Endothelial cell of umbilical vein (primary cell): ENCODE data around the gene RNGTT. TPM values are rescaled to one million over a fixed set of nuclear protein-coding genes. Genes with fewer than 3 reads are reported as not detected.
A peak's percentile ranks its signal among the peaks of the same experiment; 100 is the strongest.

Experiments used
- BruUV-seq: library from RNA; stranded (reverse); fragments of 400-500 nt; replicated peaks from 2 replicates; lab custom pipeline; 2021; lab: Mats Ljungman, UMichigan
- CTCF ChIA-PET: fragments of 300-600, 350-600 bp; sonication (Branson Sonifier 250); formaldehyde crosslinking; loops from one replicate; lab custom pipeline; 2021; ENCODE audit warnings: antibody characterized with exemption, inconsistent platforms; lab: Charles Lee
- POLR2A ChIA-PET: fragments of 300-600, 350-600 bp; sonication (Branson Sonifier 250); formaldehyde crosslinking; loops from one replicate; lab custom pipeline; 2021; ENCODE audit warnings: antibody characterized with exemption, inconsistent platforms; lab: Charles Lee
- DNase-seq: peaks from one replicate; pipeline ENCODE4 v3.0.0-alpha.2; 2011; ENCODE audit warnings: low read depth, low spot score
- FAIRE-seq: peaks from 2 replicates; lab custom pipeline; 2011; peaks lifted over from hg19 to GRCh38; lab: Jason Lieb, UNC
- H2AFZ ChIP-seq: 2 replicates; pipeline ENCODE4 v1.6.0; 2012; ENCODE audit warnings: low read depth, low read length, control low read depth, inconsistent platforms
- H3K27ac ChIP-seq: 2 replicates; pipeline ENCODE4 v1.5.1; 2011; ENCODE audit warnings: low read depth, mild to moderate bottlenecking, control low read depth, low read length, moderate library complexity; ENCODE audit not compliant: insufficient read depth
- H3K27me3 ChIP-seq, 2 experiments: 2 replicates each; pipeline versions ENCODE4 v1.6.0 to v1.6.1; 2011; ENCODE audit warnings: low read length in 2 of 2, mixed read lengths in 1 of 2; ENCODE audit not compliant: control insufficient read depth in 2 of 2, insufficient read depth in 2 of 2
- H3K36me3 ChIP-seq, 2 experiments: 2 replicates in 1 of 2; 3 replicates in 1 of 2; pipeline ENCODE4 v1.5.1; 2011; ENCODE audit warnings: low read length in 2 of 2, mild to moderate bottlenecking in 1 of 2, moderate library complexity in 1 of 2; ENCODE audit not compliant: control insufficient read depth in 2 of 2, insufficient read depth in 2 of 2; ENCODE audit errors: extremely low read depth in 1 of 2
- H3K4me1 ChIP-seq: 3 replicates; pipeline ENCODE4 v1.5.1; 2011; ENCODE audit warnings: mild to moderate bottlenecking, low read length; ENCODE audit not compliant: control insufficient read depth, insufficient read depth; ENCODE audit errors: extremely low read depth
- H3K4me2 ChIP-seq: 2 replicates; pipeline ENCODE4 v1.6.1; 2011; ENCODE audit warnings: low read length, control low read depth, mixed read lengths; ENCODE audit not compliant: insufficient read depth
- H3K4me3 ChIP-seq, 3 experiments: fragments of 200-600 bp in 1 of 3; sonication (generic), shearing (Covaris generic) in 1 of 3; replicated peaks in 1 of 3; 2 replicates each; pipeline ENCODE4 v1.5.1; 2011 to 2016; ENCODE audit warnings: control low read depth in 3 of 3, low read length in 3 of 3, mild to moderate bottlenecking in 2 of 3, inconsistent platforms in 1 of 3, low read depth in 1 of 3, moderate library complexity in 1 of 3; ENCODE audit not compliant: insufficient read depth in 1 of 3
- H3K79me2 ChIP-seq: 2 replicates; pipeline ENCODE4 v1.6.0; 2012; ENCODE audit warnings: low read length, inconsistent platforms; ENCODE audit not compliant: control insufficient read depth, insufficient read depth
- H3K9ac ChIP-seq: replicated peaks from 2 replicates; pipeline ENCODE3; 2011; ENCODE audit warnings: low read length, control low read depth; ENCODE audit not compliant: insufficient read depth; ENCODE audit errors: extremely low read depth
- H3K9me1 ChIP-seq: replicated peaks from 3 replicates; pipeline ENCODE4 v1.6.0; 2011; ENCODE audit warnings: mild to moderate bottlenecking, low read length; ENCODE audit not compliant: control insufficient read depth, insufficient read depth; ENCODE audit errors: extremely low read depth
- H3K9me3 ChIP-seq: replicated peaks from 2 replicates; pipeline ENCODE4 v1.5.1; 2012; ENCODE audit warnings: low read length, inconsistent platforms; ENCODE audit not compliant: control insufficient read depth, insufficient read depth
- H4K20me1 ChIP-seq: replicated peaks from 2 replicates; pipeline ENCODE3; 2011; ENCODE audit warnings: mild to moderate bottlenecking, low read length; ENCODE audit not compliant: control insufficient read depth, insufficient read depth; ENCODE audit errors: extremely low read depth
- EZH2 ChIP-seq: IDR thresholded peaks from 2 replicates; pipeline ENCODE4 v1.6.1; 2012; ENCODE audit warnings: borderline replicate concordance, low read depth, mild to moderate bottlenecking, moderate library complexity, low read length, inconsistent platforms; ENCODE audit not compliant: severe bottlenecking
- FOS ChIP-seq: IDR thresholded peaks from 2 replicates; pipeline ENCODE4 v1.6.1; 2011; ENCODE audit warnings: mild to moderate bottlenecking, low read length, moderate library complexity, borderline replicate concordance; ENCODE audit not compliant: insufficient read depth
- GATA2 ChIP-seq: IDR thresholded peaks from 2 replicates; pipeline ENCODE4 v1.7.0; 2011; ENCODE audit warnings: low read depth, mild to moderate bottlenecking, moderate library complexity, mixed read lengths, low read length; ENCODE audit not compliant: insufficient read length, insufficient read depth
- JUN ChIP-seq: IDR thresholded peaks from 2 replicates; pipeline ENCODE4 v1.6.1; 2011; ENCODE audit warnings: borderline replicate concordance, low read depth; ENCODE audit not compliant: insufficient read length, insufficient read depth
- MAX ChIP-seq: IDR thresholded peaks from 2 replicates; pipeline ENCODE4 v1.6.1; 2011; ENCODE audit not compliant: insufficient read depth, insufficient read length
- MYC ChIP-seq: IDR thresholded peaks from one replicate; pipeline ENCODE4 v1.6.1; 2011; ENCODE audit warnings: mild to moderate bottlenecking, low read depth, low read length
- POLR2A ChIP-seq: IDR thresholded peaks from 2 replicates; pipeline ENCODE4 v1.6.1; 2012; ENCODE audit warnings: low read depth, mild to moderate bottlenecking, control low read depth, low read length
- dilution Hi-C: fragments of 300-500 bp; cut with MboI; formaldehyde crosslinking; loops from one replicate; pipeline ENCODE4 v1.15.0; 2019; ENCODE audit warnings: low sequenced_read_pairs; ENCODE audit not compliant: extremely low pct_ligation_motif_present
- intact Hi-C: fragments of 100-400 bp; cut with micrococcal nuclease; formaldehyde crosslinking; loops from one replicate; pipeline ENCODE4 v1.10.0; 2022
- polyA plus RNA-seq, 4 experiments: library from polyadenylated mRNA; depleted of rRNA in 3 of 4; stranded (reverse) in 3 of 4; unstranded in 1 of 4; fragments of >200 nt; gene quantifications; 2 replicates each; pipeline versions ENCODE4 v1.2.1 to v1.2.3, GENCODE V29; 2011 to 2012; ENCODE audit warnings: missing spikeins in 1 of 4
- total RNA-seq: library from RNA; stranded (reverse); gene quantifications from 2 replicates; pipeline ENCODE4 v1.2.3, GENCODE V29; 2021

RNGTT gene
- total and polyA plus RNA-seq, 2 donors (not counting 3 experiments of a cell fraction or from before 2014, with no cell fraction given) = 2.1 to 13.1 TPM

GRCh38 chr6:88661136-88661535, 302.3 kb downstream of the RNGTT start:
- Histone ChIP-seq H4K20me1 (no peaks in the 10 kb centered on the region), H3K27ac (no peak overlapping the region), H3K9ac (no peak overlapping the region), H3K79me2 (no peaks in the 10 kb centered on the region), H3K27me3 (no peaks in the 10 kb centered on the region), H3K9me1 (no peaks in the 10 kb centered on the region), H3K4me1 (no peaks in the 10 kb centered on the region), H2AFZ (no peak overlapping the region), H3K9me3 (no peaks in the 10 kb centered on the region), H3K4me3 (no peak overlapping the region), H3K4me2 (no peak overlapping the region), H3K36me3 (no peaks in the 10 kb centered on the region)
- ChIA-PET CTCF (no interaction called here), POLR2A (no interaction called here)
- dilution Hi-C loops = no loop called here
- FAIRE-seq (peak; percentile 15), DNase-seq (no peak)
- TF ChIP-seq JUN = no peak
- no peak for TF ChIP-seq MAX
- no peak for TF ChIP-seq POLR2A
- no peak for TF ChIP-seq EZH2
- TF ChIP-seq FOS = no peak
- TF ChIP-seq MYC = no peak
- TF ChIP-seq GATA2 = no peak
- no TSS peak for BruUV-seq
- intact Hi-C loops = no loop called here

- Histone ChIP-seq H4K20me1 (no peaks in the 10 kb centered on the region), H3K9me1 (no peaks in the 10 kb centered on the region), H3K36me3 (no peaks in the 10 kb centered on the region), H3K4me2 (no peak overlapping the region), H3K9me3 (no peaks in the 10 kb centered on the region), H2AFZ (no peak overlapping the region), H3K4me3 (no peak overlapping the region), H3K27ac (no peak overlapping the region), H3K27me3 (no peaks in the 10 kb centered on the region), H3K4me1 (no peaks in the 10 kb centered on the region), H3K9ac (no peak overlapping the region), H3K79me2 (no peaks in the 10 kb centered on the region)
- BruUV-seq = no TSS peak
- TF ChIP-seq EZH2 (no peak), POLR2A (no peak), MYC (no peak), JUN (no peak), FOS (no peak)
- DNase-seq = no peak
- POLR2A ChIA-PET = no interaction called here
- intact Hi-C loops (no loop called here), dilution Hi-C loops (no loop called here)
- CTCF ChIA-PET = no interaction called here
- FAIRE-seq = no peak
Measured at GRCh38 chr6:88655586-88655985, 307.8 kb downstream of the RNGTT start.
